Subcutaneous adipose tissue (tissue), 4 donors: Measurements from ENCODE around the gene ADAM11. TPM values are rescaled to one million over a fixed set of nuclear protein-coding genes. Genes with fewer than 3 reads are reported as not detected.

Source experiments
- CTCF ChIP-seq: fragments of 450-650 bp; IDR thresholded peaks from one replicate; pipeline ENCODE4 v1.5.1; 2016; ENCODE audit warnings: low read depth, mild to moderate bottlenecking, control low read depth, antibody characterized with exemption, moderate library complexity
- total RNA-seq, 4 donors: library from RNA; depleted of rRNA; stranded (reverse); fragments of >200 nt; gene quantifications; one replicate each; pipeline ENCODE4 v1.1.0, GENCODE V29; 2016

ADAM11 gene, protein sequence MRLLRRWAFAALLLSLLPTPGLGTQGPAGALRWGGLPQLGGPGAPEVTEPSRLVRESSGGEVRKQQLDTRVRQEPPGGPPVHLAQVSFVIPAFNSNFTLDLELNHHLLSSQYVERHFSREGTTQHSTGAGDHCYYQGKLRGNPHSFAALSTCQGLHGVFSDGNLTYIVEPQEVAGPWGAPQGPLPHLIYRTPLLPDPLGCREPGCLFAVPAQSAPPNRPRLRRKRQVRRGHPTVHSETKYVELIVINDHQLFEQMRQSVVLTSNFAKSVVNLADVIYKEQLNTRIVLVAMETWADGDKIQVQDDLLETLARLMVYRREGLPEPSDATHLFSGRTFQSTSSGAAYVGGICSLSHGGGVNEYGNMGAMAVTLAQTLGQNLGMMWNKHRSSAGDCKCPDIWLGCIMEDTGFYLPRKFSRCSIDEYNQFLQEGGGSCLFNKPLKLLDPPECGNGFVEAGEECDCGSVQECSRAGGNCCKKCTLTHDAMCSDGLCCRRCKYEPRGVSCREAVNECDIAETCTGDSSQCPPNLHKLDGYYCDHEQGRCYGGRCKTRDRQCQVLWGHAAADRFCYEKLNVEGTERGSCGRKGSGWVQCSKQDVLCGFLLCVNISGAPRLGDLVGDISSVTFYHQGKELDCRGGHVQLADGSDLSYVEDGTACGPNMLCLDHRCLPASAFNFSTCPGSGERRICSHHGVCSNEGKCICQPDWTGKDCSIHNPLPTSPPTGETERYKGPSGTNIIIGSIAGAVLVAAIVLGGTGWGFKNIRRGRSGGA
- under 1 TPM in 3 of 4 donors, not detected in 1; 0.17 to 0.88 (median 0.57) TPM for total RNA-seq

- no peak for TF ChIP-seq CTCF
These were observed at the start of gene ADAM11 for GRCh38 chr17:44758414-44759085. ADAM11 (plus strand) TSS chr17:44758988; CDS start chr17:44759200, 212 bp downstream.

GRCh38 chr17:44719444-44719843, 39.3 kb upstream of the ADAM11 start:
- no peak for TF ChIP-seq CTCF

GRCh38 chr17:44722254-44722653, 36.5 kb upstream of the ADAM11 start:
- TF ChIP-seq CTCF: no peak

GRCh38 chr17:44733753-44734152, 25.0 kb upstream of the ADAM11 start:
- TF ChIP-seq CTCF: no peak

GRCh38 chr17:44734272-44734671, 24.5 kb upstream of the ADAM11 start:
- no peak for TF ChIP-seq CTCF

DNA sequence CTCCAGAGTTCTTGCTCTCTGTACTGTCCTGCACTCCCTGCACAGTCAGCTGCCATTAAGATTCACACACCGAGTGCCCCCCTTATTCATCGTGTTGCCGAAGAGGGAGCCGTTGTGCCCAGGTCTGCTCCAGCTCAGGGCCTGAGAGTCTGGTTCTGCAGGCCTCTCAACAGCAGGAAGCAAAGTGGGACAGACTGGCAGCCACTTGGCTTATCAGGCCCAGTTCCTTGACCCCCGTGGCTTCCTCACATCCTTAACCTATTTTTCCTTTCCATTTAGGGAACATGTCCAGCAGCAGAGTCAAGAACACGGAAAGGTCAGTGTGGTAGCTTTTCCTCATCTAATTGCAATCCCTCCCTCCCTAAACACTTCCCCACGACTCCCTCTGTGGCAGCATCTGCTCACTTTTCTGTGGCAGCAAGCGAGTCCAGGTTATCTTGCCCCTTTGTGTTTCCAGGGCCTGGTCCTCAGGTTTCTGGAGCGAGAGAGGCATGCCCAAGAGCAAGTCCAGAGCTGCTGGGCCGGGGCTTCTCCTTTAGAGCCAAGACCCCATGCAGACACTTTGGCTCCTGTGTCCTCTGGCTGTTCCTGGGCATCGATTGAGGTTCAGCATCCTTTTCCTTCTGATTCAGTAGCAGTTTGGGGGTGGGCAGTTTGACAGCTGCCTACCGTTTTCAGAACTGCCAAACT, 22.1 kb upstream of the ADAM11 start:
- TF ChIP-seq CTCF: no peak
